Activated gamma-delta T cell (primary cell): Measurements from ENCODE around the gene DDIT4.
A peak's percentile ranks its signal among the peaks of the same experiment; 100 is the strongest.
"Not testable (repeated sequence)": the region's sequence is repeated elsewhere in the genome, so short reads cannot be mapped to it uniquely, and the experiment has no call there.

Experiments used
- DNase-seq: peaks from one replicate; lab custom pipeline; 2025; lab: John Stamatoyannopoulos, UW

Gene DDIT4

GRCh38 chr10:72295330-72295910, 21.7 kb downstream of the DDIT4 start:
- DNase-seq, result no peak

- not testable (repeated sequence) for DNase-seq
These were observed 23.1 kb downstream of the DDIT4 start for GRCh38 chr10:72296829-72297280.

- peak; percentile 71 for DNase-seq
These were observed 23.6 kb downstream of the DDIT4 start for GRCh38 chr10:72297281-72297804.

GRCh38 chr10:72297805-72298591, 24.3 kb downstream of the DDIT4 start:
- peak; percentile 74 for DNase-seq

- DNase-seq, result no peak
These were observed 25.1 kb downstream of the DDIT4 start for GRCh38 chr10:72298592-72299519.

- DNase-seq, result no peak
These were observed 29.9 kb downstream of the DDIT4 start for GRCh38 chr10:72303424-72304128.

GRCh38 chr10:72306215-72306760, 32.6 kb downstream of the DDIT4 start:
- DNase-seq, result no peak

GRCh38 chr10:72307711-72308110, 34.0 kb downstream of the DDIT4 start:
- not testable (repeated sequence) for DNase-seq

GRCh38 chr10:72308320-72308987, 34.7 kb downstream of the DDIT4 start:
- no peak for DNase-seq

- no peak for DNase-seq
These were observed 35.8 kb downstream of the DDIT4 start for GRCh38 chr10:72309290-72310240.

- no peak for DNase-seq
These were observed 36.5 kb downstream of the DDIT4 start for GRCh38 chr10:72310241-72310633.

- no peak for DNase-seq
These were observed 36.9 kb downstream of the DDIT4 start for GRCh38 chr10:72310636-72311035.

- DNase-seq, result no peak
These were observed 37.9 kb downstream of the DDIT4 start for GRCh38 chr10:72311667-72312066.

- DNase-seq, result no peak
These were observed 39.2 kb downstream of the DDIT4 start for GRCh38 chr10:72312865-72313391.

- no peak for DNase-seq
These were observed 40.5 kb downstream of the DDIT4 start for GRCh38 chr10:72314263-72314662.

- DNase-seq, result no peak
These were observed 41.3 kb downstream of the DDIT4 start for GRCh38 chr10:72315054-72315453.

- DNase-seq, result no peak
These were observed 42.1 kb downstream of the DDIT4 start for GRCh38 chr10:72315611-72316385.

- DNase-seq, result no peak
These were observed 42.6 kb downstream of the DDIT4 start for GRCh38 chr10:72316386-72316700.
